KMS-11 (cell line): ENCODE results near the gene CDK9.

ENCODE experiments used
- H2AFZ ChIP-seq: fragments of 200-600 bp; sonication (generic); 2 replicates; pipeline ENCODE4 v1.6.1; 2016; ENCODE audit warnings: antibody characterized with exemption, mixed run types, low read depth
- H3K27ac ChIP-seq: fragments of 200-600 bp; sonication (generic); 2 replicates; pipeline ENCODE4 v1.6.1; 2016; ENCODE audit warnings: mild to moderate bottlenecking, mixed run types
- H3K27me3 ChIP-seq: fragments of 200-600 bp; sonication (generic); 2 replicates; pipeline ENCODE4 v1.6.1; 2017; ENCODE audit warnings: mild to moderate bottlenecking, low read depth, mixed run types, moderate library complexity; ENCODE audit not compliant: insufficient read depth
- H3K36me3 ChIP-seq: fragments of 200-600 bp; sonication (generic); 2 replicates; pipeline ENCODE4 v1.6.1; 2017; ENCODE audit warnings: mild to moderate bottlenecking, mixed run types; ENCODE audit not compliant: insufficient read depth
- H3K4me1 ChIP-seq: fragments of 200-600 bp; sonication (generic); 2 replicates; pipeline ENCODE4 v1.6.1; 2016; ENCODE audit warnings: mild to moderate bottlenecking, low read depth, mixed run types; ENCODE audit not compliant: poor library complexity, severe bottlenecking
- H3K4me2 ChIP-seq: fragments of 200-600 bp; sonication (generic); 2 replicates; pipeline ENCODE4 v1.7.0; 2016; ENCODE audit warnings: mild to moderate bottlenecking, mixed run types
- H3K4me3 ChIP-seq: fragments of 200-600 bp; sonication (generic); IDR thresholded peaks from 2 replicates; pipeline ENCODE4 v1.6.1; 2017; ENCODE audit warnings: low read depth, low read length, mixed read lengths; ENCODE audit not compliant: insufficient read depth
- H3K79me2 ChIP-seq: fragments of 200-600 bp; sonication (generic); 2 replicates; pipeline ENCODE4 v1.6.1; 2016; ENCODE audit warnings: low read depth, mixed run types; ENCODE audit not compliant: insufficient read depth
- H3K9ac ChIP-seq: fragments of 200-600 bp; sonication (generic); 2 replicates; pipeline ENCODE4 v1.6.1; 2016; ENCODE audit warnings: mild to moderate bottlenecking, mixed run types
- H4K20me1 ChIP-seq: fragments of 200-600 bp; sonication (generic); 2 replicates; pipeline ENCODE4 v1.6.1; 2016; ENCODE audit warnings: mild to moderate bottlenecking, mixed run types; ENCODE audit not compliant: insufficient read depth
- CTCF ChIP-seq: fragments of 200-600 bp; sonication (generic); conservative IDR thresholded peaks from 2 replicates; pipeline ENCODE4 v1.6.1; 2017; ENCODE audit warnings: low read depth, mild to moderate bottlenecking, antibody characterized with exemption, low read length, moderate library complexity, mixed read lengths

The CDK9 gene

DNA sequence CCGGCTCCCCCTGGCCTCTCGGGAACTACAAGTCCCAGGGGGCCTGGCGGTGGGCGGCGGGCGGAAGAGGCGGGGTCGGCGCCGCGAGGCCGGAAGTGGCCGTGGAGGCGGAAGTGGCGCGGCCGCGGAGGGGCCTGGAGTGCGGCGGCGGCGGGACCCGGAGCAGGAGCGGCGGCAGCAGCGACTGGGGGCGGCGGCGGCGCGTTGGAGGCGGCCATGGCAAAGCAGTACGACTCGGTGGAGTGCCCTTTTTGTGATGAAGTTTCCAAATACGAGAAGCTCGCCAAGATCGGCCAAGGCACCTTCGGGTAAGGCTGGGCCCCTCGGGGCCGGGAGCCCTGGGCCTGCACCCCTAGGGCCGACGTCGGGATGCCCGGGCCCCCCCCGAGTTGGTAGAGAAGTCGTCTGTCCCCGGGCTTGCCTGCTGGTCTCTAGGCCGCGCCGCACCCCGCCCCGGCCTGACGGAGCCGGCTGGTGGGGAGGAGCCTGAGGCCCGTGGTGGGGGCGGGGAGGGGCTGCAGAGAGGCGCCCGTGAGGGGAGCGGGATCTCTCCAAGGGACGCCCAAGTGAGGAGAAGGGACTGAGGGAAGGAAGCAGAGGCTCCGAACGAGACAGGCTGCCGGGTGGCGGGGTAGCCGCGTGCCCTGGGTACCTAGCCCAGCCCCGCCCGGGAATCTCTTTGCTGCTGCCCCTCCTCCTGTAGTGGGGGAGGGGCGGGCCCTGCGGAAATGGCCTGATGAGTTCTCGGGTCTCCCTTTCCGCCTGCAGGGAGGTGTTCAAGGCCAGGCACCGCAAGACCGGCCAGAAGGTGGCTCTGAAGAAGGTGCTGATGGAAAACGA, at the start of gene CDK9:
Gene CDK9, plus strand, starts transcription at position 102 of the 840 bp plus-strand sequence. Its CDS starts 115 bp downstream, at position 217.
- H3K36me3 ChIP-seq = peaks cover 35% of the 10 kb centered on the region; the same call in 1 of the 2 replicates
- no peaks in the 10 kb centered on the region for H3K27me3 ChIP-seq
- peak within 1 kb of the TSS; percentile 21 for H2AFZ ChIP-seq
- H3K4me2 ChIP-seq = peak within 1 kb of the TSS; percentile 95
- H3K9ac ChIP-seq = peak within 1 kb of the TSS; percentile 81
- peak within 1 kb of the TSS; percentile 84 for H3K27ac ChIP-seq
- no peak for TF ChIP-seq CTCF
- H4K20me1 ChIP-seq = peaks cover 15% of the 10 kb centered on the region; the same call in 1 of the 2 replicates
- H3K4me1 ChIP-seq = peaks cover 36% of the 10 kb centered on the region
- peaks cover 45% of the 10 kb centered on the region for H3K79me2 ChIP-seq
- no peak within 1 kb of the TSS for H3K4me3 ChIP-seq

DNA sequence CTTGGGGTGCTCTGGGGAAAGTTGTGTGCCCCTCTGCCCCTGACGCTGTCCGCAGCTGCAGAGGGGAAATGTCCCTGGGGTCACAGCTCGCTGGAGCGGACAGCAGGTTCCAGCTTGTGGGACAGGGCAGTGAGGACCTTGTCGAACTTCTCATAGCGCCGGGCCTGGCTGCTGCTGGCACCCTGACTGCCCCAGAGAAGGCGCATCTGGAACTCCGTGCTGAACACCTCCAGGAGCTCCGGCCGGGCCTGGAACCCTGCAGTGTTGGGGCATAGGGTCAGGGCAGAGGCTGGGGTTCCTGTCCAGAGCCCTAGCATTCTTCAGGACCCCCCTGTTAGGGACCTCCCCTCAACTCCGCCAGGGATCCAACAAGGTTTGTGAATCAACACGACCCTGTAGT, 47.2 kb upstream of the CDK9 start:
- Histone ChIP-seq H2AFZ (no peak overlapping the region), H3K4me2 (no peak overlapping the region), H3K36me3 (no peaks in the 10 kb centered on the region), H3K27me3 (no peaks in the 10 kb centered on the region), H3K4me1 (peaks cover 19% of the 10 kb centered on the region), H3K4me3 (no peak overlapping the region), H4K20me1 (no peaks in the 10 kb centered on the region), H3K79me2 (no peaks in the 10 kb centered on the region), H3K9ac (no peak overlapping the region), H3K27ac (no peak overlapping the region)
- no peak for TF ChIP-seq CTCF

GRCh38 chr9:127739614-127740330, 46.1 kb upstream of the CDK9 start:
- H3K4me1 ChIP-seq = peaks cover 11% of the 10 kb centered on the region
- no peak overlapping the region for H3K4me3 ChIP-seq
- no peak overlapping the region for H3K9ac ChIP-seq
- H2AFZ ChIP-seq = no peak overlapping the region
- no peak for TF ChIP-seq CTCF
- no peak overlapping the region for H3K27ac ChIP-seq
- no peaks in the 10 kb centered on the region for H3K36me3 ChIP-seq
- H3K27me3 ChIP-seq = no peaks in the 10 kb centered on the region
- H3K4me2 ChIP-seq = no peak overlapping the region
- no peaks in the 10 kb centered on the region for H4K20me1 ChIP-seq
- H3K79me2 ChIP-seq = no peaks in the 10 kb centered on the region

- Histone ChIP-seq H3K36me3 (no peaks in the 10 kb centered on the region), H3K27me3 (no peaks in the 10 kb centered on the region), H3K4me1 (no peaks in the 10 kb centered on the region), H3K27ac (no peak overlapping the region), H3K79me2 (no peaks in the 10 kb centered on the region), H4K20me1 (no peaks in the 10 kb centered on the region), H3K4me2 (no peak overlapping the region), H3K4me3 (no peak overlapping the region), H2AFZ (no peak overlapping the region), H3K9ac (no peak overlapping the region)
- no peak for TF ChIP-seq CTCF
Measured at GRCh38 chr9:127741831-127742434, 43.9 kb upstream of the CDK9 start.
